Peyer's patch (tissue), 4 donors: ENCODE data around the gene NTF3.

ENCODE experiments used
- POLR2A ChIP-seq, 2 donors: fragments of 450-650 bp; IDR thresholded peaks; one replicate each; pipeline ENCODE4 v1.5.1; 2017; ENCODE audit warnings: antibody characterized with exemption in 2 of 2, mild to moderate bottlenecking in 2 of 2, moderate library complexity in 2 of 2
- TF ChIP-seq, protein P1 (sequence below), 6 experiments: fragments of 450-650 bp in 4 of 6; fragments of 200-600 bp in 2 of 6; sonication (generic) in 1 of 6; IDR thresholded peaks; one replicate each; pipeline ENCODE4 v1.5.1; 2017 to 2019; ENCODE audit warnings: antibody characterized with exemption in 6 of 6, mild to moderate bottlenecking in 3 of 6, moderate library complexity in 1 of 6

DNA sequence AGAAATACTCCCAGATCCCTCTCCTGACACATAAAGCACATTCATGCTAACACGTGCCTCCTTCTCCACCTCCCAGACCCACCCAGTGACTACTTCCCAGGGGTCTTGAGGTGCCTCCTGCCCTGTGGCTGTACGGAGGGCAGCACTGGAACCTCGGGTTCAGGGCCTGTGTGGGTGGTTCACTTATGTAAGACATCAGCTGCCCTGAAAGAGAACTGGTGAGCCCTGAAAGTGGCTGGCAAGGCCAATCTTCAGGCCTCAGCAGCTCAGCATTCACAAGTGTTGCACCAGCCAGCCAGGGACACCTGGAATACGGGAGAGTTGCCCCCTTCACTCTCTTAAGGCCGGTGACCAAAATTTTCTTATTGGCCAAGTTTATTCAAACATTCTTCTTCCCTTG lies 38.9 kb upstream of the NTF3 start:
- TF ChIP-seq, protein P1, sequence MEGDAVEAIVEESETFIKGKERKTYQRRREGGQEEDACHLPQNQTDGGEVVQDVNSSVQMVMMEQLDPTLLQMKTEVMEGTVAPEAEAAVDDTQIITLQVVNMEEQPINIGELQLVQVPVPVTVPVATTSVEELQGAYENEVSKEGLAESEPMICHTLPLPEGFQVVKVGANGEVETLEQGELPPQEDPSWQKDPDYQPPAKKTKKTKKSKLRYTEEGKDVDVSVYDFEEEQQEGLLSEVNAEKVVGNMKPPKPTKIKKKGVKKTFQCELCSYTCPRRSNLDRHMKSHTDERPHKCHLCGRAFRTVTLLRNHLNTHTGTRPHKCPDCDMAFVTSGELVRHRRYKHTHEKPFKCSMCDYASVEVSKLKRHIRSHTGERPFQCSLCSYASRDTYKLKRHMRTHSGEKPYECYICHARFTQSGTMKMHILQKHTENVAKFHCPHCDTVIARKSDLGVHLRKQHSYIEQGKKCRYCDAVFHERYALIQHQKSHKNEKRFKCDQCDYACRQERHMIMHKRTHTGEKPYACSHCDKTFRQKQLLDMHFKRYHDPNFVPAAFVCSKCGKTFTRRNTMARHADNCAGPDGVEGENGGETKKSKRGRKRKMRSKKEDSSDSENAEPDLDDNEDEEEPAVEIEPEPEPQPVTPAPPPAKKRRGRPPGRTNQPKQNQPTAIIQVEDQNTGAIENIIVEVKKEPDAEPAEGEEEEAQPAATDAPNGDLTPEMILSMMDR (IDR thresholded peaks at IDR 0.05), result no peak
- TF ChIP-seq POLR2A (IDR thresholded peaks at IDR 0.05), result no peak
